Upper lobe of right lung (tissue), 1 donor: ENCODE results near the gene COX18. TPM values are rescaled to one million over a fixed set of nuclear protein-coding genes. Genes with fewer than 3 reads are reported as not detected.

Source experiments
- ATAC-seq: fragments of 200-7000 bp; cut with Tn5 transposase; one replicate; pipeline ENCODE4 v1.9.1; 2020; ENCODE audit warnings: mild to moderate bottlenecking, moderate library complexity
- DNase-seq: peaks from one replicate; pipeline ENCODE4 v3.0.0-alpha.2; 2020
- H3K27ac ChIP-seq: fragments of 200-600 bp; one replicate; pipeline ENCODE4 v1.8.0; 2022
- H3K27me3 ChIP-seq: fragments of 200-600 bp; one replicate; pipeline ENCODE4 v1.8.0; 2022; ENCODE audit warnings: mild to moderate bottlenecking
- H3K36me3 ChIP-seq: fragments of 200-600 bp; one replicate; pipeline ENCODE4 v1.8.0; 2022
- H3K4me1 ChIP-seq: fragments of 200-600 bp; one replicate; pipeline ENCODE4 v1.8.0; 2022
- H3K4me3 ChIP-seq: fragments of 200-600 bp; one replicate; pipeline ENCODE4 v1.8.0; 2022; ENCODE audit warnings: mild to moderate bottlenecking
- H3K9me3 ChIP-seq: fragments of 200-600 bp; one replicate; pipeline ENCODE4 v1.8.0; 2022
- intact Hi-C: fragments of 100-400 bp; cut with DNase I; formaldehyde crosslinking; loops from one replicate; pipeline ENCODE4 v1.11.0; 2022
- total RNA-seq: library from RNA; stranded (reverse); fragmentation: NEBNext Ultra II Directional; extraction: Animal tissue kit (Norgen Biotek cat#: 25700); gene quantifications from one replicate; pipeline ENCODE4 v1.2.1, GENCODE V29; 2021
- TF ChIP-seq, protein P1 (sequence below): fragments of 200-600 bp; IDR thresholded peaks from one replicate; pipeline ENCODE4 v1.8.0; 2022; ENCODE audit warnings: antibody characterized with exemption
- donor health status: DM: no; HTN: yes; CAD: no; lungs with severe emphysema.

Gene COX18
- total RNA-seq, 1 donor from 2014 or later = 13.2 TPM

DNA sequence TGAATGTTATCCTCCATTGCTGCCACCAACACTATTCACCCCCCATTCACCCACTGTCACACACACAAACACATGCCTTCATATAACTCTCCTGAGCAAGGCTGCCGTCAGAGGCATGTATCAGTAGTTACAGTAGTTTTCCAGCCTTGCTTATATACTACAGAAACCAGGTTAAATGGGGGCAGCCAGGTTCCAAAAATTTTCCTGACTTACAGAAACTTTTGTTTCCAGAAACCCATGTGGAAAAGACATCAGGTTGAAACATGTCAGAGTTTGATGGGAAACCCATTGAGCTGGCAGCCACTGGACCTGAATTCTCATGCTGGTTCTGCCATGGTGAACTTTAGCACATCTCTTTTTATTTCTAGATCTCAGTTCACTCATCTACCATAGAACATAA lies 64.0 kb downstream of the COX18 start:
- no peak overlapping the region for H3K4me3 ChIP-seq
- DNase-seq = no peak
- H3K4me1 ChIP-seq = no peaks in the 10 kb centered on the region
- H3K9me3 ChIP-seq = no peaks in the 10 kb centered on the region
- TF ChIP-seq, protein P1, sequence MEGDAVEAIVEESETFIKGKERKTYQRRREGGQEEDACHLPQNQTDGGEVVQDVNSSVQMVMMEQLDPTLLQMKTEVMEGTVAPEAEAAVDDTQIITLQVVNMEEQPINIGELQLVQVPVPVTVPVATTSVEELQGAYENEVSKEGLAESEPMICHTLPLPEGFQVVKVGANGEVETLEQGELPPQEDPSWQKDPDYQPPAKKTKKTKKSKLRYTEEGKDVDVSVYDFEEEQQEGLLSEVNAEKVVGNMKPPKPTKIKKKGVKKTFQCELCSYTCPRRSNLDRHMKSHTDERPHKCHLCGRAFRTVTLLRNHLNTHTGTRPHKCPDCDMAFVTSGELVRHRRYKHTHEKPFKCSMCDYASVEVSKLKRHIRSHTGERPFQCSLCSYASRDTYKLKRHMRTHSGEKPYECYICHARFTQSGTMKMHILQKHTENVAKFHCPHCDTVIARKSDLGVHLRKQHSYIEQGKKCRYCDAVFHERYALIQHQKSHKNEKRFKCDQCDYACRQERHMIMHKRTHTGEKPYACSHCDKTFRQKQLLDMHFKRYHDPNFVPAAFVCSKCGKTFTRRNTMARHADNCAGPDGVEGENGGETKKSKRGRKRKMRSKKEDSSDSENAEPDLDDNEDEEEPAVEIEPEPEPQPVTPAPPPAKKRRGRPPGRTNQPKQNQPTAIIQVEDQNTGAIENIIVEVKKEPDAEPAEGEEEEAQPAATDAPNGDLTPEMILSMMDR = no peak
- intact Hi-C loops = no loop called here
- ATAC-seq = no peak
- no peak overlapping the region for H3K27ac ChIP-seq
- H3K36me3 ChIP-seq = no peaks in the 10 kb centered on the region
- H3K27me3 ChIP-seq = no peaks in the 10 kb centered on the region

Other genes with a start within 250 kb of the COX18 start
- gene ANKRD17, start 189.1 kb upstream of the COX18 start, total RNA-seq = 61.5 TPM